GM12878 (cell line): ENCODE data around the gene ZNF732. TPM values are rescaled to one million over a fixed set of nuclear protein-coding genes. Genes with fewer than 3 reads are reported as not detected.

Experiments used
- ATAC-seq: fragments of 200-7000 bp; cut with Tn5 transposase; 3 replicates; pipeline ENCODE4 v1.9.1; 2020; ENCODE audit warnings: mild to moderate bottlenecking, moderate library complexity
- BruUV-seq: library from RNA; stranded (reverse); fragments of 400-500 nt; replicated peaks from 2 replicates; lab custom pipeline; 2021; lab: Mats Ljungman, UMichigan
- CTCF ChIA-PET: fragments of 300-600 bp; sonication (Branson Sonifier 250); formaldehyde crosslinking; extraction: SDS; loops from one replicate; lab custom pipeline; 2021; ENCODE audit warnings: inconsistent platforms; lab: Yijun Ruan, JAX
- POLR2A ChIA-PET: fragments of 350-600 bp; formaldehyde crosslinking; extraction: SDS; loops from one replicate; lab custom pipeline; 2021; ENCODE audit warnings: inconsistent platforms; lab: Charles Lee
- RAD21 ChIA-PET: fragments of 300-600 bp; sonication (Branson Sonifier 250); formaldehyde crosslinking; loops from one replicate; lab custom pipeline; 2023; ENCODE audit warnings: antibody characterized with exemption; ENCODE audit not compliant: unreplicated experiment; lab: Charles Lee
- SMC1A ChIA-PET: fragments of 300-600 bp; sonication (Branson Sonifier 250); formaldehyde crosslinking; loops from one replicate; lab custom pipeline; 2023; ENCODE audit not compliant: unreplicated experiment, uncharacterized antibody; lab: Charles Lee
- DNase-seq: peaks from one replicate; pipeline ENCODE4 v3.0.0-alpha.2; 2011; ENCODE audit warnings: low read depth, low spot score
- FAIRE-seq: peaks from 3 replicates; lab custom pipeline; 2011; peaks lifted over from hg19 to GRCh38; lab: Jason Lieb, UNC
- H2AFZ ChIP-seq: 2 replicates; pipeline ENCODE4 v1.6.0; 2011; ENCODE audit warnings: low read depth, low read length, control low read depth; ENCODE audit not compliant: control insufficient read depth
- H3K27ac ChIP-seq: 2 replicates; pipeline ENCODE4 v1.5.1; 2011; ENCODE audit warnings: control low read depth; ENCODE audit not compliant: control insufficient read depth, insufficient read depth
- H3K27me3 ChIP-seq, 2 experiments: replicated peaks in 1 of 2; 2 replicates each; pipeline versions ENCODE4 v1.6.0 to v1.6.1; 2011; ENCODE audit warnings: low read length in 1 of 2; ENCODE audit not compliant: control insufficient read depth in 2 of 2, insufficient read depth in 2 of 2
- H3K36me3 ChIP-seq, 2 experiments: 2 replicates each; pipeline ENCODE4 v1.5.1; 2011; ENCODE audit warnings: low read length in 1 of 2; ENCODE audit not compliant: control insufficient read depth in 2 of 2, insufficient read depth in 2 of 2
- H3K4me1 ChIP-seq: 2 replicates; pipeline ENCODE4 v1.6.1; 2011; ENCODE audit warnings: mild to moderate bottlenecking, low read length, moderate library complexity, mixed read lengths; ENCODE audit not compliant: control insufficient read depth, insufficient read depth
- H3K4me2 ChIP-seq: 2 replicates; pipeline ENCODE4 v1.6.0; 2011; ENCODE audit warnings: control low read depth; ENCODE audit not compliant: control insufficient read depth, insufficient read depth
- H3K4me3 ChIP-seq: fragments of 200-600 bp; sonication (generic); 2 replicates; pipeline ENCODE4 v1.5.1; 2016
- H3K79me2 ChIP-seq: 2 replicates; pipeline ENCODE4 v1.6.0; 2011; ENCODE audit warnings: low read length; ENCODE audit not compliant: control insufficient read depth, insufficient read depth
- H3K9ac ChIP-seq: 2 replicates; pipeline ENCODE4 v1.8.0; 2011; ENCODE audit warnings: low read length, control low read depth, mixed read lengths; ENCODE audit not compliant: control insufficient read depth, insufficient read depth
- H3K9me3 ChIP-seq: replicated peaks from 3 replicates; pipeline ENCODE4 v1.5.1; 2011; ENCODE audit warnings: mild to moderate bottlenecking, low read length; ENCODE audit not compliant: control insufficient read depth, insufficient read depth
- H4K20me1 ChIP-seq: 2 replicates; pipeline ENCODE4 v1.6.0; 2011; ENCODE audit not compliant: control insufficient read depth, insufficient read depth
- BHLHE40 ChIP-seq, 2 experiments: fragments of 450-650 bp in 1 of 2; IDR thresholded peaks; 2 replicates each; pipeline ENCODE4 v1.6.1; 2011 to 2017; ENCODE audit warnings: low read depth in 2 of 2, borderline replicate concordance in 1 of 2, improper control_type of control experiment in 1 of 2, low read length in 1 of 2, mild to moderate bottlenecking in 1 of 2
- BMI1 ChIP-seq: fragments of 450-650 bp; IDR thresholded peaks from 2 replicates; pipeline ENCODE4 v1.6.1; 2016; ENCODE audit warnings: mild to moderate bottlenecking, moderate library complexity, borderline replicate concordance
- HCFC1 ChIP-seq: fragments of 150-350 bp; IDR thresholded peaks from 2 replicates; pipeline ENCODE4 v1.6.1; 2014; ENCODE audit warnings: low read length
- MAX ChIP-seq: IDR thresholded peaks from 2 replicates; pipeline ENCODE4 v1.6.1; 2012; ENCODE audit warnings: low read depth, low read length, improper control_type of control experiment
- MTA2 ChIP-seq: fragments of 450-650 bp; IDR thresholded peaks from 2 replicates; pipeline ENCODE4 v1.6.1; 2016; ENCODE audit warnings: low read depth, mild to moderate bottlenecking, moderate library complexity
- NR2C1 ChIP-seq: fragments of 450-650 bp; IDR thresholded peaks from 2 replicates; pipeline ENCODE4 v1.6.1; 2017; ENCODE audit warnings: antibody characterized with exemption, mild to moderate bottlenecking, moderate library complexity
- PKNOX1 ChIP-seq: fragments of 450-650 bp; IDR thresholded peaks from 2 replicates; pipeline ENCODE4 v1.6.1; 2016; ENCODE audit warnings: mild to moderate bottlenecking
- RFX5 ChIP-seq: IDR thresholded peaks from 2 replicates; pipeline ENCODE4 v1.6.1; 2011; ENCODE audit warnings: low read depth, low read length, improper control_type of control experiment
- TAF1 ChIP-seq: IDR thresholded peaks from 2 replicates; pipeline ENCODE4 v1.6.1; 2011; ENCODE audit warnings: mild to moderate bottlenecking, low read depth, low read length, borderline replicate concordance
- ZBTB33 ChIP-seq: fragments of 450-650 bp; IDR thresholded peaks from 2 replicates; pipeline ENCODE4 v1.6.1; 2017; ENCODE audit warnings: mild to moderate bottlenecking
- WGBS: methylation state at CpG from one replicate; pipeline ENCODE4 v1.1.6; 2016; ENCODE audit warnings: low lambda C conversion rate; ENCODE audit not compliant: insufficient replicate concordance, insufficient coverage; ENCODE audit errors: missing lambda C conversion rate; 5-methylcytosine and 5-hydroxymethylcytosine counted together
- in situ Hi-C: fragments of 300-500 bp; cut with MboI; formaldehyde crosslinking; loops from 9 replicates; pipeline ENCODE4 v1.14.3; 2018; ENCODE audit warnings: mixed read lengths
- intact Hi-C: fragments of 100-400 bp; cut with micrococcal nuclease; formaldehyde crosslinking; loops from one replicate; pipeline ENCODE4 v1.14.2; 2022; ENCODE audit not compliant: unreplicated experiment
- polyA plus RNA-seq, 11 experiments: library from polyadenylated mRNA; depleted of rRNA in 4 of 11; unstranded in 6 of 11; stranded (reverse) in 5 of 11; fragments of >200 nt; fragmentation: Nextera tagmentation in 4 of 11; fragmentation: Illumina TruSeq in 1 of 11; extraction: Ambion mirVana in 4 of 11; extraction: Trizol in 1 of 11; gene quantifications; 1 replicate in 1 of 11; 2 replicates in 10 of 11; pipeline versions ENCODE4 v1.2.1 to v1.2.3, GENCODE V29; 2011 to 2016; ENCODE audit warnings: inconsistent platforms in 2 of 11, missing spikeins in 2 of 11, low read depth in 1 of 11
- total RNA-seq, 4 experiments: library from RNA; depleted of rRNA in 3 of 4; stranded (reverse); fragments of >200 nt in 3 of 4; fragmentation: Illumina TruSeq in 1 of 4; extraction: Trizol in 1 of 4; gene quantifications; 2 replicates each; pipeline versions ENCODE4 v1.2.1 to v1.2.3, GENCODE V29; 2013 to 2021

ZNF732 gene
- total and polyA plus RNA-seq, 10 of the 15 experiments (the other 5 are each of a cell fraction or from before 2014, with no cell fraction given) = not detected

GRCh38 chr4:243426-243825 is 61.8 kb downstream of the ZNF732 start:
- Histone ChIP-seq H3K4me1 (no peaks in the 10 kb centered on the region), H3K36me3 (no peaks in the 10 kb centered on the region), H3K27me3 (no peaks in the 10 kb centered on the region), H3K4me3 (no peak overlapping the region), H4K20me1 (no peaks in the 10 kb centered on the region), H3K9me3 (no peaks in the 10 kb centered on the region; the same call in 1 of the 3 replicates), H3K27ac (no peak overlapping the region), H3K9ac (no peak overlapping the region), H3K79me2 (no peaks in the 10 kb centered on the region), H2AFZ (no peak overlapping the region), H3K4me2 (no peak overlapping the region)
- FAIRE-seq (no peak), DNase-seq (no peak), ATAC-seq (no peak)
- ChIA-PET POLR2A (no interaction called here), SMC1A (interaction anchor here (0.9 to 1.9 kb wide), 5 partner anchors 76 to 363 kb away, joined by 3 to 4 read pairs (median 4); partner anchors contain the start of gene ZNF718), CTCF (interaction anchor here (1.9 to 2.1 kb wide), 2 partner anchors 119 to 215 kb away, joined by 6 to 8 read pairs; partner anchors contain the start of gene ZNF718), RAD21 (no interaction called here)
- TF ChIP-seq RFX5 = no peak
- TF ChIP-seq PKNOX1 = no peak
- no peak for TF ChIP-seq MAX
- no peak for TF ChIP-seq BMI1
- no peak for TF ChIP-seq MTA2
- TF ChIP-seq ZBTB33 = no peak
- TF ChIP-seq BHLHE40 (IDR thresholded peaks at IDR 0.05; ENCODE audit: borderline replicate concordance in 1 of 2, low read depth in 2 of 2, low read length in 1 of 2) = no peak
- TF ChIP-seq NR2C1 = no peak
- TF ChIP-seq TAF1 = no peak
- no peak for TF ChIP-seq HCFC1
- in situ Hi-C loops = no loop called here
- WGBS = 55% methylated on average over 5 of the region's 5 CpGs
- intact Hi-C loops = loop anchor here (5.0 to 10.0 kb wide), 2 partner anchors 94 to 431 kb away; partner anchors contain the start of genes ATP5ME, MYL5 and ZNF141
- BruUV-seq = no TSS peak
